Measurements from ENCODE around the gene VGLL2.

Gene VGLL2

DNA sequence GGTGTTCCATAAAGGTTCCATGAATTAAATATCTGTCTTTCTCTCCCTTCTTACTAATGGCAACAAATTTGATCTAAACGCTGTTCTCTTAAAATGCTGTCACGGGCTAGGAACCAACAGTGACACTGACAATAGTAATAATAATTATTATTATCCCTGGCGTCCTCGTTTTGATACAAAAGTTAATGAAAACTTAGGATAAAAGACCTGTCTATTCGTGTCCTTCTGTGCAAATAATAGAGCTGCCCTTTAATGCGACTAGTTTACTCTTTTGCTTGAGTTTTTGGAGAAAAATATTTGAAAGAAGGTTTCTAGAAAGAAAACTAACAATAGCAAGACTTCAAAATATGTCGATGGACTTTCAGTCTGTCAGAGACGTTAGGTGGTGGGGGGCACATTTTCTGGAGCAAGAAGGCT, 4.3 kb downstream of the VGLL2 start:
- no peak for DNase-seq (ENCODE audit: low spot score)

DNA sequence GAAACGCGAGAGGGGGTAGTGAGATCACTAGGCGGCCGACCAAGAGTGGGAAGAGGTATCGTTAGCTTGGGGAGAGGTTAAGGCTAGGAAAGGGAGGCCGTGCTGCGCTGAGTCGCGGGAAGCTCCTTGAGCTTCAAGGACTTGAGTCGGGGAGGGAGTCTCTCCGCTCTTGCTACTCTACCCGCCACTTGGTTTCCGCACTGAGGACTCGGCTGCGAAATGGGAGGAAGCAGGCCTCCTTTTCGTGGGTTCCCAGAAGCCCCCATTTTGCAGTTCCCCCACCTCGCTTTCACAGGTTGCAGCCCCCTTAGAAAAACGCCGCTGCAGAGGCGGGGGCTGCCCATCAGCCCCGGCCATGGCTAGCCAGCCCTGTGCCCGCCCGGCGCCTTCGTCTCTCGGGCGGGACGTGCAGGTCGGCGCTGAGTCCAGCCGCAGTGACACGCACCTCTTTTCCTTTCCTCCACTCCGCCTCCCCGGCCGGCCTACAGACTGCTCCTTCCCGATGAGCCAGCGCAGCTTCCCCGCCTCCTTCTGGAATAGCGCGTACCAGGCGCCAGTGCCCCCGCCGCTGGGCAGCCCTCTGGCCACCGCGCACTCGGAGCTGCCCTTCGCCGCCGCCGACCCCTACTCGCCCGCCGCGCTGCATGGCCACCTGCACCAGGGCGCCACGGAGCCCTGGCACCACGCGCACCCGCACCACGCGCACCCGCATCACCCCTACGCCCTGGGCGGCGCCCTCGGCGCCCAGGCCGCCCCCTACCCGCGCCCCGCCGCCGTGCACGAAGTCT, 4.9 kb downstream of the VGLL2 start:
- no peak for DNase-seq (ENCODE audit: low spot score)

DNA sequence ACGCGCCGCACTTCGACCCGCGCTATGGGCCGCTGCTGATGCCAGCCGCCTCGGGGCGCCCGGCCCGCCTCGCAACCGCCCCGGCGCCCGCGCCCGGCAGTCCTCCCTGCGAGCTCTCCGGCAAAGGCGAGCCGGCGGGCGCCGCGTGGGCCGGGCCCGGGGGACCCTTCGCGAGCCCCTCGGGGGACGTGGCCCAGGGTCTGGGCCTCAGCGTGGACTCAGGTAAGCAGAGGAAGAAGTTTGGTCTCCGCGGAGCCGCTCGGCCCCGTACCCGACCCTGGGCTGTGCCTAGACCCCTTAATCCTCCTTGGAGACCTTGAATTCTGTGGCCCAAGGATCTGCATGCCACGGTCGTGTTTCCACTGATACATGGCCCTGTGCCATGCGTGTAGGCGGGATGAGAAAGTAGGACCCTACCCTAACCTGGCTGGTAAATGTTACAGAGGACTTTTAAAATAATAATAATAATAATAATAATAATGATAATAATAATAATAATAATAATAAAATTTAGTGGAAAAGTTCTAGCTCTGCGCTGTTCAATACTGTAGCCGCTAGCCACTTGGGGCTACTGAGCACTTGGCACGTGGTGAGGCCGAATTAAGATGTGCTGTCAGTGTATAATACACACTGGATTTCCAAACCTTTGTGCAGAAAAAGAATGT, 5.6 kb downstream of the VGLL2 start:
- no peak for DNase-seq (ENCODE audit: low spot score)

DNA sequence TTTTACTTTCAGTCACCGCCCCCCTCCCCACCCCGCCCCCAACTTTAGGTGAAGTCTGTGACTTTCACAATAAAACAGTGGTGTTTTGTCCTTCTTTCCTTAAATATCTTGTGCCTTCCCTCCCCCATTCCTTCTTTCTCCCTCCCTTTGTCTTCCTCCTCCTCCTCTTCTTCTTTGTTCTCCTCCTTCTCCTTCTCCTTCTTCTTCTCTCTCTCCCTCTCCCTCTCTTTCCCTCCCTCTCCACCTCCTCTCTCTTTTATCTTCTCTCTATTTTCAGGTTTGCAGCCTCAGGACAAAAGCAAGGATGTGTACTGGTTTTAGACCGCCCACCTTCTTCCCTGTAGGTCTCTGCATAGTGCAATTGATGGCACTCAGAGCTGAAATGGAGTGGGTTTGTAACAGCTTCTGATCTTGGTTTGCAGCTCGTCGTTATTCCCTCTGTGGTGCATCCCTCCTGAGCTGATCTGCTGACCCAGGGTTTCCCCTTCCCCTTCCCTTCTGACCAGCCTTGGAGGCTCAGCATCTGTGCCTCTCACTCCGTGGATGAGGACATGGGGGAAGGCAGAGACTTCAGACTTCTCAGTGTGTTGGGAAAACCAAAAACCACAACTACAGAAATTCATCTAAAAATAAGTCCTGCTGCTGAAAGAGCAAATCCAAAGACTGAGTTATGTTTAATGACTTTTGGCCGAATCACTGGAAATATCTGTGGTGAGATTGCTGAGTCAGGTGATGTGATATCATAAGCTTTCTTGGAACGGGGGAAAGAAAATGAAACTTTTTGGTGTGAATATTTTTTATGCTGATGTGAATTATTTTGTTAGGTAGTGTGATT, 6.9 kb downstream of the VGLL2 start:
- DNase-seq (ENCODE audit: low spot score): no peak

DNA sequence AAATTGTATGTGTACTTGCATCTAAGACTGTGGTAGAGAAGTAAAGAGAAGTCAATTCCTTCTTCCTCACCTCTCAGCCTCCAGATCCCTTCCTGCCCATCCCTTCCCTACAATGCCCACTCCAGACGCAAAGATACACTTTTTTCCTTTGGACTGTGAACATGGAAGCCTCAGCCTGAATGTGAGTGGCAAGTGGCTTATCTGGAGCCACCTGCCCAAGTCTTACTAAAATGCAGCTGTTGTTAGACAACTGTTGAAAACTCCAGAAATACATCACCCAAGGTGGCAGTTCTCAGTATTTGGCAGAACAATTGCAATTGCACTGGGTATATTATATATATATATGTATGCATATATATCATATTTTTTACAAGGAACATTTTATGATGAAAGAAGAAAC, 7.5 kb downstream of the VGLL2 start:
- DNase-seq (ENCODE audit: low spot score): no peak

DNA sequence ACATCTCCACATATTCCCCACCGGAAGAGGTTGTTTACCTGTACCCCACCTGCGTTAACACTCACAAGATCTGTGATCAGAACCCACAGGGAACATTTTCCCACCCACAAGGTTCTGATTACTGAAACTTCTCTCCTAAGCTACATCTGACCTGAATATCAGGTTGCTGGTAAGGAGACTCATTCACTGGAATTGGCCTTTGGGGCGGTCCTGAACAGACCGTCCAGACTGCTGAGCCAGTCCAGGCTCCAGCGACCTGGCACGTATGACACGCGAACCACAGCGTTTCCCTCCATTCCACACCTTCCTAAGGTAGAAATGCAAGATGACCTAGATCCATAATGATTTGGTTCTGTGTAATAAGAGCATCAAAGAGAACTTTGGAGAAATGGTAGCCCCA, 9.8 kb downstream of the VGLL2 start:
- no peak for DNase-seq (ENCODE audit: low spot score)

DNA sequence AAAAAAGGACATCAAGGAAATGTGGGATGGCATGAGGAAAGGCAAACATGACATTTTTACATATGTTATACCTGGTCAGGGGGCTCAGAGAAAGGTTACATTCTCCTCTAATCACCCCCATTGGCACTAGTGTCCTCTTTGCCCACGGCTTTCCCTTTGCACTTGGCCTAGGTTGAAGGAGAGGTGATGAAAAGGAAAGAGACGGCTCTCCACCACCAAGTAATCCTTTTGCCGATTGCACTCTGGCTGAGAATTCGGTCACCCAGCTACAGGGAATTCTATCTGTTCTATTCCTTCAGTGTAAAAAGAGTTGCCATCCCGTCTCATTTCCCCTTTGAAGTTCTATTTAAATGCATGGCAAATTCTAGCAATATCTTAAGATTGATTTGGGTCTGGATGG, 10.4 kb downstream of the VGLL2 start:
- DNase-seq (ENCODE audit: low spot score): no peak

DNA sequence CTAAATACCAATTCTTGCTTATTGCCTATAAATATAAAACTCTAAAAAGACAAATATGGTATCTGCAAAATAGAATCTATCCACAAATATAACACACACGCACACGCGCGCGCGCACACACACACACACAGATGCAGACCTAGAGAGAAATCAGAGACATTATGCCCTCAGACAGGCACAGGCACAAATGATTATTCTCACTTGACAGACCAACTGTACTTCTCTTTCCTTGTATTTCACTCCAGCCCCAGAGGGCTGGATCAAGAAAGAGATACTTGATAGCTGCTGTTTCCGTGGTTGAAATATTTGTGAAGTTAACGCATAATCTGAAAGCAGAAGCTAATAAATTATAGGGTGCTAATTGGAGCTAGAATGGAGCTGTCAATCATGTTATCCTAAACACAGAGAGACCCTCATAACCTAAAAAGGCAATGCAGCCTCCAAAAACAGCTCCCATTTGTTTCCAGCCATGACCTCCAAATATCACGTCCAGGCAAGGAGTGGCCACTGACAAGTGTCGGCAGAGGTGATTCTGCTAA, 11.5 kb downstream of the VGLL2 start:
- DNase-seq (ENCODE audit: low spot score): no peak

DNA sequence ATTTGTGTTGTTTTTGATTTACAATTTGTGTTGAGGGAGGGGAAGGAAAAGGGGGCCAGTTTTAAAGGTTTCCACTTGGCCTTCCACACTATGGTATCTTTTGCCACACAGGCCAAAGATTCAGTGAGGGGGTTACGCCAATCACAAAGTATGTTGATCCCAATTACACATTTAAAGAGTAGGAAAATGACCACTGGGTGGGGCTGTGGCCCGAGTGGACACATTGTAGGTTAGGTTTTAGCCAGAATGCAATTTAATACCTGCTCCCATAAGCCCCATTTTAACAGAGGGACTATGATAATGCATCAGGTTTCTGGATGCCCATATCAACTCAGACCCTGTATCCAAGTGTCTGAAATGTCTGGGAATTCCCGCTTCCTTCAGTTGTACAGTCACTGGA, 15.6 kb downstream of the VGLL2 start:
- DNase-seq (ENCODE audit: low spot score): no peak

DNA sequence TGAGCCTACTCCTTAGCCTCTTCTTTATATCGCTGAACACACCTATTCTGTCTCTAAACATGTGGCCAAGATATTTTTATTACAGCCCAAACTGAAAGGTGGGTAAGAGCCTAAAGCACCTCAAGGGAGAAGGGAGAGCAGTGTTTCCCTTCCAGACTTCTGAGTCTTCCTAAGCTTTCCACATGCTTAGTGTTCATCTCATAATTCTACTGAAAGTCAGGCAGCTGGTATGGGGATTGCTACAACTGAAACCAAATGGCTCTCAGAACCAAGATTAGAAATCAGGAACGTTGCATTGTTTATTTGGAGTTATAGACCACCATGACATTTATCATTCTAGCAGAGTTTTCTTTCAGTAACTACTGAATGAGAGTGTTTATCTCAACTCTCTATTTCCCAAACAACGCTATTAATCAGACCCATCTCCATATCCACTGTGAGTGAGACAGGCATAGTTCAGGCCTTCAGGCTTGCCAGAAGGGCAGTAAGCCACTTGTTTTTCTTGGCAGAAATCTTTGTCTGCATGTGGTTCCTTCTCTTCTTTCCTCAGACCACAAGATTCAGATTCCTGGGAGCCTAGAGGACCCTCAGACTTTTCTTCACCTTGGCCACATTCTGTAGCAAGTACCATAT, 22.8 kb downstream of the VGLL2 start:
- DNase-seq (ENCODE audit: low spot score): no peak

DNA sequence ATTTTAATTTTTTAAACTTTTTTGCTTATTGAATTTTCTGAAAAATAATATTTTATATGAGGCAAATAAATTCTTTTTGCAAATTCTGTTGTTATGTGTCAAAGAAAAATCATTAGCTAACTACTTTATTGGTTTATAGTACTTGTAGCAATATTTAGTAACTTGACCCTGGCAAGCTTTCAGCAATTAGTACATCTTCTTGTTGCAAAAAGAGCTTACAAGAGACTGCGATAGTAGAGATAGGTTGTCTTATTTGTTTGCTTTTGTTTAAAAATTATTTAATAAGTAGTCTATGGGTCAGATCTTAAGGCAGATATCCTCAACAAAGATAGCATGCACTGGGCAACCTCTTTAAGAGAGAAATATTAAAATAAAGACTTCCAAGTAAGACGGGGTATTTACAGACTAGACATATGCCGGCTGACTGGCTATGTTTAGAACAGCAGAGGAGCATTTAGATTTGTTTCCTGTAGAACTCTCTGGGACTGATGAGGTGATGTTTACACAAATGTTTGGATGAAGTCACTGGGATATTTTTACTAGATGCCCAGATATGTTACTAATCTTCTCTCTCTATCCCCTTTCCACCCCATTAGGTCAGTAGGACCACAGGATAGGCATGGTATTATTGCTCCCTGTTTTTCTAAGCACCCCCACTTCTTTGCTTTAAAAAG, 25.0 kb downstream of the VGLL2 start:
- no peak for DNase-seq (ENCODE audit: low spot score)

DNA sequence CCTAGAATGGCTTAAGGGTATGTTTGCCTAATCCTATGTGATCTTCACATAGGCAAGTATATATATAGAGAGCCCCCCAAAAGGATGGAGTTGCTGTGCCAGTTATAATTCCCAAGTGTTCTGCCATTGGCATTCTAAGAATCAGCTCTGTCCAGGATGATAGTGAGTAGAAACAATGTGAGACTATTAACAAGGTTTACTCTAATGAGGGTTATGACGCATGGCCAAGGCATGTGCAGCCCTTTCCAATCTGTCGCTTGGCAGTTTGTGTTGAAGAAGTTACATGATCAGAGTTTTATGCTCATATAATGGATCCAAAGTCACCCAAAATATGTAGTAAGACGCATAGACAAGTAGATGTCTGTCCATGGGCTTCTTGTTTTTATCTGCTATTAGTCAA, 33.6 kb downstream of the VGLL2 start:
- DNase-seq (ENCODE audit: low spot score): no peak

DNA sequence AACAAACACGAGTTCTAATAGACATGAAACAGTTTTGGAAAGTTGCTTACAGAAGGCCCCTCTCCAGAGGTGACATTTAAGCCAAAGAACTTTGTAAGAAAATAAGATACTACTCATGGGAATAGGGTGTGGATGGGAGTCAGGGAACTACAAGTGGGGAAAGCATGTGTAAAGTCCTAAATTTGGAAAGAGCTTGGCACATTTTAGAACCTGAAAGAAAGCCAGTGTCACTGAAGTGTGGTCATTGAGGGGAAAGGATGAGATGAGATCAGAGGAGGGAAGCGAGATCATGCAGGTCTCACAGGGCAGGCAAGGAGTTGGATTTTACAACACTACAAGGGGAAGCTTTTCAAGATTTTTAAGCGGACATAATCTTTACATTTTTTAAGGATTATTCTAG, 38.0 kb downstream of the VGLL2 start:
- no peak for DNase-seq (ENCODE audit: low spot score)

DNA sequence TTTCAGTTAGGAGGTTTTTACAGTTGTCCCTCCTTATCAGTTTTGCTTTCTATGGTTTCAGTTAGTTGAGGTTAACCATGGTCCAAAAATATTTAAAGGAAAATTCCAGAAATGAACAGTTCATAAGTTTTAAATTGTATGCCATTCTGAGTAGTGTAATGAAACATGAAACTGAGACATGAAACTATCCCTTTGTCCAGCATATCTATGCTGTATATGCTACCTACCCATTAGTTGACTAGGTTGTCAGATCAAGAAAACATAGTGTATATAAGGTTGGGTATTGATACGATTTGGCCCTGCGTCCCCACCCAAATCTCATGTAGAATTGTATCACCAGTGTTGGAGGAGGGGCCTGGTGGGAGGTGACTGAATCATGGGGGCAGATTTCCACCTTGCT, 39.1 kb downstream of the VGLL2 start:
- DNase-seq (ENCODE audit: low spot score): no peak

DNA sequence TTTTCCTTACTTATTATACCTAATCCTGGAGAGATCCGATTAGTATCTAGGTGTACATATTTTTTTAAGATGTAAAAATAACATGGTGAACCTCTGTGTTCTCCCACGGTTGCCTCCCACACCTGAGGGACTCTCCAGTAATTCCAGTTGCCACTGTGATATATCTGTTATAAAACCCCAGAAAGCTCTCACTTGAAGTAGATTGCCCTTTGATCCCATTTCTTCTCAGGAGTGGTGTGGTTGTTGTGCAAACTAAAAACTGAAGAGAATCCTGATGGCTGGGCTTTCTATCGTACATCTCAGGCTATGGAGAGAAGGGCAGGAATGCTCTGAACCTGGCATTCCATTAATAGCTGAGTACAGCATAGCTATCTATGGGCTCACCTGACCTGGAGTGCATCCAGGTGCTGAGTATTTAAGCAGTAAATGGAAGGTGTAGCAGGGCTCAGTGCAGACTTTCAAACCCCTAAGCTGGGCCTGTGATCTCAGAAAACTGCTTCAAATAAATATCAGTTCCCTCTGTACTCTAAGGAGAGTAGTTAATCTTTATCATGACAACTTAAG, 41.0 kb downstream of the VGLL2 start:
- no peak for DNase-seq (ENCODE audit: low spot score)

DNA sequence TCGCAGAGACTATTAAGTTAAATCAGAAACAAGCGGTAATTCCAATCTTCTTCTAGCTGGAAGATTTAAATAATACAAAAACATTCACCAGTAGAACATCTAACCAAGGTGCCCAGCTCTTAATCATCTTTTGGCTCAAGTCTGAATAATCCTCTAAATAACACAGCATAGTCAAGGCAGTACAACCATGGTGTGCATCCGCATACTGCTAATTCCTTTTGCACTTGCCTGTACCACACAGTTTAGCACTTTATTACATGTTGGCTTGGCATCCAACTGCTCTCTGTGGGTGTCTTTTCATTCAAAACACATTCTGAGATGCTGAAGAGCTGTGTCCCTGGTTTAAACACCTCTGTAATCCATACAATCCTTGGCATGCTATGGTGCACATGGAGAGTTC, 42.3 kb downstream of the VGLL2 start:
- DNase-seq (ENCODE audit: low spot score): no peak

DNA sequence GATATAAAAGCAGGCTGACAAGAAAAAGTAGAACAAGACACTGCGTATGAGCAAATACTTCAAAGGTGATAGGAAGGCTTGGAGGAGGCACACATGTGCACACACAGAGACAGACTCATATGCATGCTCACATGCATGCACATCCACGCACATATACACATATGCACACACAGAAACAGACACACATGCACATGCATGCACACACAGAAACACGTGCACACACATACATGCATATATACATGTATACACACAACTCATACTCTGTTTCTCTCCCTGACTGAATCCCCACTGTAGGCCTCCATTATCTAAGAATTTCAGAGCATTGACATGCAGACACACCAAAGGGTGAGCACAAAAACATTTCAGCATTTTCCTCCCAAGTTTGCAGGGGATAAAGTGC, 43.7 kb downstream of the VGLL2 start:
- DNase-seq (ENCODE audit: low spot score): no peak

DNA sequence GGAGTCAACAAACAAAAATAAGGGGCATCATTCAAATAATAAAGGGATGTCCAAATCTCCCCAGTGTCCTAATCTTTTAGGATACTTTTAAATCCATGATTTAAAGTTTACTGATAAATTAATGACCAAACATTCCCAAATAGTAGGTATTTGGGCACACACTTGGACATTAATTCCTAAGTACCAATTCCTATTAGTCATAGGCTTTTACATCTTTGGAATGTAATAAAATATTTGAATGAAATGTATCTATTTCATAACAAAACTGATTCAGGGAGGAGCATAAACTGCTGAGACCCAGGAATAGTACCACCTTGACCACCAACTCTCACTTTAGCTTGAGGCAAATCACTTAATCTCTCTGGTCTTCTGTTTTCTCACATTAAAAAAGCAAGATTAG, 44.3 kb downstream of the VGLL2 start:
- DNase-seq (ENCODE audit: low spot score): no peak

DNA sequence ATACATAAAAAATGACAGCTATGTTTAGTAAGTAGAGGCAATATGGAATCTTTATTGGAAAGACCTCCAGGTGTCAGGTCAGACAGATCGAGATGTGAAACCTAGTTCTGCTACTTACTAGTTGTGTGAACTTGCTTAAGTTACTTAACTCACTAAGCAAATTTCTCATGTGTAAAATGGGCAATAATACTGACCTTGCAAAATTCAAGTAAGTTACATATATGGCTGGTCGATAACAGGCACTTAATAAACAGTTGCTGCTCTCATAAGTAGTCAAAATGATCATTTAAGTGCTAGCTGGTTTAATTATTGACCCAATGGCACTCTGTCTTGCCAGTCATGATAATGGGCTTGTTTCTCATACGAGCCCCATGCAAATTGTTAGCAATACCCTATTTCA, 46.0 kb downstream of the VGLL2 start:
- DNase-seq (ENCODE audit: low spot score): no peak

DNA sequence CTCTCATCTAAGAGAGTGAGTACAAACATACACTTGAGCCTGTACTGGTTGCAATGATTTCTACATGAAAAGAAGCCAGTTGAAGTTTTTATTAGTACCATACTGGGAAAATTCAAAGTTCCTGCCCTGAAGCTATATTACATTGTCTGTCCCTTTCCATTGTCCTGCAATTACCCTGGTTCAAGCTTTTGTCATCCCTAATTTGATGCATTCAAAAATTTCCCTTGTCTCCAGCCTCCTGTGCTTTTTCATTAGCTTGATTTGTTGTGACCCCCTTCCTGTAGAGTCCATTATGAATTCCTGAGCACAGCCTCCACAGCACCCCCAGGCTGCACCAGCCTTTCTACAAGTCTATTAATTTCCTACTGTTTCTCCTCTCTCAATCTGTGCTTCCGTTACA, 46.4 kb downstream of the VGLL2 start:
- DNase-seq (ENCODE audit: low spot score): no peak

DNA sequence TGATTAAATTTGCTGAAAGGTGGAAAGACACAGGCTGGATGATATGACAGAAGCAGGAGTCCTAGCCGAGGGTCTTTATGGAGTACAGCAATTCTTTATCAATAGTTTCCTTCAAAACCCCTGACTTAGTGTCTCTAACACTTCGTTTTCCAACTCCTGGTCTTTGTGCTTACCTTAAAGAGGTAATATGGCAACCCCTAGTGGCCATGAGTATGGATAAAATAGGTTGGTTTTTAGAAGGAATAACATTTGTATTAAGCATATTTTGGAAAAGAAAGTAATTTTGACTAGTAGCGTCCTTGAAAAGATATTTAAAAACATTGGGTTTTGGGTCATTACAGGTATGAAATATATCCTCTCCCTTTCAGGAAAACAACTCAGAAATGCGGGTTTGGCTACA, 51.9 kb downstream of the VGLL2 start:
- no peak for DNase-seq (ENCODE audit: low spot score)

Data from CD4-positive, alpha-beta T cell treated with Interleukin-2 at 100 ng/mL for 4 hours (primary cell).